GM19239 (cell line): ENCODE measurements around the gene CUEDC1.

ENCODE experiments used
- DNase-seq: peaks from one replicate; pipeline ENCODE4 v3.0.0; 2011; ENCODE audit warnings: low spot score; ENCODE audit not compliant: insufficient read length
- FAIRE-seq: peaks from 2 replicates; lab custom pipeline; 2011; peaks lifted over from hg19 to GRCh38; lab: Jason Lieb, UNC

The CUEDC1 gene

GRCh38 chr17:57902800-57903759, 52.1 kb downstream of the CUEDC1 start:
- FAIRE-seq (peak; percentile 92), DNase-seq (peak; percentile 81)

- DNase-seq, result peak; percentile 50
- peak; percentile 85 for FAIRE-seq
Observed at GRCh38 chr17:57902117-57902799, 53.0 kb downstream of the CUEDC1 start.

- FAIRE-seq, result no peak
- DNase-seq, result no peak
Observed at GRCh38 chr17:57900991-57901743, 54.0 kb downstream of the CUEDC1 start.

- no peak for DNase-seq
Observed at GRCh38 chr17:57899822-57900221, 55.4 kb downstream of the CUEDC1 start.

GRCh38 chr17:57899391-57899790, 55.8 kb downstream of the CUEDC1 start:
- DNase-seq (no peak), FAIRE-seq (no peak)

More at GRCh38 chr17:57899822-57900221, 55.4 kb downstream of the CUEDC1 start:
- peak; percentile 40 for FAIRE-seq

GRCh38 chr17:57898487-57899311, 56.5 kb downstream of the CUEDC1 start:
- DNase-seq (no peak), FAIRE-seq (no peak)

- FAIRE-seq (no peak), DNase-seq (no peak)
Observed at GRCh38 chr17:57895382-57896060, 59.7 kb downstream of the CUEDC1 start.

GRCh38 chr17:57894848-57895247, 60.4 kb downstream of the CUEDC1 start:
- DNase-seq, result no peak
- no peak for FAIRE-seq

- DNase-seq, result no peak
- FAIRE-seq, result no peak
Observed at GRCh38 chr17:57892820-57893595, 62.2 kb downstream of the CUEDC1 start.

GRCh38 chr17:57892146-57892819, 62.9 kb downstream of the CUEDC1 start:
- DNase-seq (peak; percentile 90), FAIRE-seq (peak; percentile 90)

- DNase-seq, result no peak
- no peak for FAIRE-seq
Observed at GRCh38 chr17:57890857-57891232, 64.4 kb downstream of the CUEDC1 start.

- FAIRE-seq, result no peak
Observed at GRCh38 chr17:57889892-57890856, 65.0 kb downstream of the CUEDC1 start.

GRCh38 chr17:57889252-57889651, 66.0 kb downstream of the CUEDC1 start:
- FAIRE-seq (no peak), DNase-seq (no peak)

More at GRCh38 chr17:57889892-57890856, 65.0 kb downstream of the CUEDC1 start:
- DNase-seq, result no peak

GRCh38 chr17:57888311-57889216, 66.6 kb downstream of the CUEDC1 start:
- DNase-seq (no peak), FAIRE-seq (no peak)

GRCh38 chr17:57887161-57887560, 68.1 kb downstream of the CUEDC1 start:
- FAIRE-seq, result peak; percentile 33

GRCh38 chr17:57886020-57886419, 69.2 kb downstream of the CUEDC1 start:
- DNase-seq, result no peak
- FAIRE-seq, result no peak

More at GRCh38 chr17:57887161-57887560, 68.1 kb downstream of the CUEDC1 start:
- no peak for DNase-seq
